H1 (cell line): Measurements from ENCODE around the gene DAPK1.

Experiments used
- BACH1 ChIP-seq: IDR thresholded peaks from 2 replicates; pipeline ENCODE4 v1.6.1; 2012; ENCODE audit warnings: low read length, improper control_type of control experiment
- CEBPB ChIP-seq: IDR thresholded peaks from 2 replicates; pipeline ENCODE4 v1.6.1; 2012; ENCODE audit warnings: low read depth, low read length
- CHD2 ChIP-seq: IDR thresholded peaks from 2 replicates; pipeline ENCODE4 v1.6.1; 2012; ENCODE audit warnings: low read length, improper control_type of control experiment
- EZH2 ChIP-seq: fragments of 200-600 bp; sonication (generic); IDR thresholded peaks from 2 replicates; pipeline ENCODE4 v1.7.1; 2012; ENCODE audit warnings: low read depth, mild to moderate bottlenecking, moderate library complexity, low read length, inconsistent platforms; ENCODE audit not compliant: severe bottlenecking
- JUN ChIP-seq: IDR thresholded peaks from 2 replicates; pipeline ENCODE4 v1.6.1; 2011; ENCODE audit warnings: low read depth, mild to moderate bottlenecking, improper control_type of control experiment, low read length
- JUND ChIP-seq: IDR thresholded peaks from 2 replicates; pipeline ENCODE4 v1.6.1; 2011; ENCODE audit warnings: mild to moderate bottlenecking, improper control_type of control experiment, low read length
- MAFK ChIP-seq: IDR thresholded peaks from 2 replicates; pipeline ENCODE4 v1.6.1; 2012; ENCODE audit warnings: low read depth, mild to moderate bottlenecking, improper control_type of control experiment, low read length
- POLR2A ChIP-seq, 2 experiments: IDR thresholded peaks; 1 replicate in 1 of 2; 2 replicates in 1 of 2; pipeline ENCODE4 v1.6.1; 2011; ENCODE audit warnings: low read depth in 2 of 2, low read length in 2 of 2, mild to moderate bottlenecking in 2 of 2; ENCODE audit errors: control extremely low read depth in 1 of 2
- POLR2AphosphoS5 ChIP-seq: IDR thresholded peaks from 2 replicates; pipeline ENCODE4 v1.6.1; 2011; ENCODE audit warnings: low read depth, low read length
- RFX5 ChIP-seq: IDR thresholded peaks from 2 replicates; pipeline ENCODE4 v1.6.1; 2011; ENCODE audit warnings: low read depth, low read length, improper control_type of control experiment, borderline replicate concordance
- SP1 ChIP-seq: IDR thresholded peaks from 2 replicates; pipeline ENCODE4 v1.6.1; 2011; ENCODE audit warnings: low read depth, low read length
- TF ChIP-seq, protein P1 (sequence below), 3 experiments: IDR thresholded peaks; 1 replicate in 2 of 3; 2 replicates in 1 of 3; pipeline versions ENCODE4 v1.5.1 to v1.6.1; 2011; ENCODE audit warnings: low read length in 3 of 3, mild to moderate bottlenecking in 3 of 3, inconsistent platforms in 2 of 3, low read depth in 1 of 3, moderate library complexity in 1 of 3; ENCODE audit not compliant: insufficient read depth in 1 of 3; ENCODE audit errors: control extremely low read depth in 1 of 3
- TF ChIP-seq, protein P2 (sequence below): IDR thresholded peaks from 2 replicates; pipeline ENCODE4 v1.6.1; 2011; ENCODE audit warnings: low read length, improper control_type of control experiment

DNA sequence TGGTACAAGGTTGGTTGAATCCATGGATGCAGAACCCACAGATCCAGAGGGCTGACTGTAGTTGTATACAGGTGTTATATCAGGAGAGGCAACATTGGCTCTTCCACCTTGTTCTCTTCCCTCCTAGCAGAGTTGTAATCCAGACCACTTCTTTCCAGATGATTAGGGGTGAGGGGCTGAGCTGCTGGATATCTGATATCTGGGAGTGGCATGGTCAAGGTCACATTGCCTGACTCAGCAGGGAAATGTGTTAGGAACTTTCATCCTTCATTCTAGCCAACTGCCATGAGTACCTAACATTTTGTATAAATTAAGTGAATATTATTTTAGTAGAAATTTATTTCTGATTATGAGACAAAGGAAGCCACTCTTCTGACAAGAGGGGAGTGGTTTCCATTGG lies 7.3 kb downstream of the DAPK1 start:
- TF ChIP-seq, protein P1, sequence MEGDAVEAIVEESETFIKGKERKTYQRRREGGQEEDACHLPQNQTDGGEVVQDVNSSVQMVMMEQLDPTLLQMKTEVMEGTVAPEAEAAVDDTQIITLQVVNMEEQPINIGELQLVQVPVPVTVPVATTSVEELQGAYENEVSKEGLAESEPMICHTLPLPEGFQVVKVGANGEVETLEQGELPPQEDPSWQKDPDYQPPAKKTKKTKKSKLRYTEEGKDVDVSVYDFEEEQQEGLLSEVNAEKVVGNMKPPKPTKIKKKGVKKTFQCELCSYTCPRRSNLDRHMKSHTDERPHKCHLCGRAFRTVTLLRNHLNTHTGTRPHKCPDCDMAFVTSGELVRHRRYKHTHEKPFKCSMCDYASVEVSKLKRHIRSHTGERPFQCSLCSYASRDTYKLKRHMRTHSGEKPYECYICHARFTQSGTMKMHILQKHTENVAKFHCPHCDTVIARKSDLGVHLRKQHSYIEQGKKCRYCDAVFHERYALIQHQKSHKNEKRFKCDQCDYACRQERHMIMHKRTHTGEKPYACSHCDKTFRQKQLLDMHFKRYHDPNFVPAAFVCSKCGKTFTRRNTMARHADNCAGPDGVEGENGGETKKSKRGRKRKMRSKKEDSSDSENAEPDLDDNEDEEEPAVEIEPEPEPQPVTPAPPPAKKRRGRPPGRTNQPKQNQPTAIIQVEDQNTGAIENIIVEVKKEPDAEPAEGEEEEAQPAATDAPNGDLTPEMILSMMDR (IDR thresholded peaks at IDR 0.05; ENCODE audit: control extremely low read depth in 1 of 3, insufficient read depth in 1 of 3, low read depth in 1 of 3, low read length in 3 of 3), result no peak
- no peak for TF ChIP-seq JUN
- TF ChIP-seq BACH1, result no peak
- TF ChIP-seq EZH2, result no peak
- TF ChIP-seq MAFK, result no peak
- TF ChIP-seq SP1, result no peak
- no peak for TF ChIP-seq POLR2AphosphoS5
- TF ChIP-seq RFX5, result no peak
- TF ChIP-seq JUND, result no peak
- TF ChIP-seq CEBPB, result no peak
- TF ChIP-seq, protein P2, sequence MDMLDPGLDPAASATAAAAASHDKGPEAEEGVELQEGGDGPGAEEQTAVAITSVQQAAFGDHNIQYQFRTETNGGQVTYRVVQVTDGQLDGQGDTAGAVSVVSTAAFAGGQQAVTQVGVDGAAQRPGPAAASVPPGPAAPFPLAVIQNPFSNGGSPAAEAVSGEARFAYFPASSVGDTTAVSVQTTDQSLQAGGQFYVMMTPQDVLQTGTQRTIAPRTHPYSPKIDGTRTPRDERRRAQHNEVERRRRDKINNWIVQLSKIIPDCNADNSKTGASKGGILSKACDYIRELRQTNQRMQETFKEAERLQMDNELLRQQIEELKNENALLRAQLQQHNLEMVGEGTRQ, result no peak
- no peak for TF ChIP-seq POLR2A (IDR thresholded peaks at IDR 0.05; ENCODE audit: control extremely low read depth in 1 of 2, low read depth in 2 of 2, low read length in 2 of 2)
- TF ChIP-seq CHD2, result no peak
